OCI-LY7 (cell line): ENCODE results near the gene IL12B. TPM values are rescaled to one million over a fixed set of nuclear protein-coding genes. Genes with fewer than 3 reads are reported as not detected.

Experiments used
- BruUV-seq: library from RNA; stranded (reverse); fragments of 400-500 nt; replicated peaks from 2 replicates; lab custom pipeline; 2021; lab: Mats Ljungman, UMichigan
- CTCF ChIA-PET: fragments of 300-600 bp; sonication (Branson Sonifier 250); formaldehyde crosslinking; loops from one replicate; lab custom pipeline; 2022; ENCODE audit warnings: antibody characterized with exemption; ENCODE audit not compliant: unreplicated experiment; lab: Charles Lee
- POLR2A ChIA-PET: fragments of 300-600 bp; sonication (Branson Sonifier 250); formaldehyde crosslinking; loops from one replicate; lab custom pipeline; 2022; ENCODE audit warnings: antibody characterized with exemption; lab: Charles Lee
- DNase-seq: peaks from one replicate; pipeline ENCODE4 v3.0.0-alpha.2; 2015; ENCODE audit warnings: low spot score
- H2AFZ ChIP-seq: fragments of 200-600 bp; sonication (generic), shearing (Covaris generic); 2 replicates; pipeline ENCODE4 v1.6.1; 2014; ENCODE audit warnings: mild to moderate bottlenecking, antibody characterized with exemption, low read length, moderate library complexity
- H3K27ac ChIP-seq: fragments of 200-600 bp; sonication (generic); 2 replicates; pipeline ENCODE4 v1.5.1; 2014; ENCODE audit warnings: mixed run types, low read depth, mild to moderate bottlenecking, moderate library complexity, low read length, inconsistent platforms; ENCODE audit not compliant: poor library complexity, severe bottlenecking
- H3K36me3 ChIP-seq: fragments of 200-600 bp; sonication (generic); 2 replicates; pipeline ENCODE4 v1.6.1; 2014; ENCODE audit warnings: mild to moderate bottlenecking, antibody characterized with exemption, low read length, moderate library complexity, mixed read lengths; ENCODE audit not compliant: insufficient read depth
- H3K4me1 ChIP-seq: fragments of 200-600 bp; sonication (generic); 2 replicates; pipeline ENCODE4 v1.5.1; 2014; ENCODE audit warnings: mild to moderate bottlenecking, low read length; ENCODE audit not compliant: insufficient read depth, poor library complexity, severe bottlenecking
- H3K4me2 ChIP-seq: fragments of 200-600 bp; sonication (generic); 2 replicates; pipeline ENCODE4 v1.6.1; 2014; ENCODE audit warnings: mild to moderate bottlenecking, low read length
- H3K4me3 ChIP-seq: fragments of 200-600 bp; sonication (generic); 2 replicates; pipeline ENCODE4 v1.5.1; 2014; ENCODE audit warnings: mild to moderate bottlenecking, low read depth, low read length; ENCODE audit not compliant: poor library complexity, severe bottlenecking
- H3K79me2 ChIP-seq: fragments of 200-600 bp; sonication (generic); 2 replicates; pipeline ENCODE4 v1.6.1; 2016; ENCODE audit warnings: low read depth, mild to moderate bottlenecking, low read length, moderate library complexity, mixed read lengths; ENCODE audit not compliant: insufficient read depth
- H3K9me2 ChIP-seq: fragments of 200-600 bp; sonication (generic); 2 replicates; pipeline ENCODE4 v1.6.1; 2016; ENCODE audit warnings: mild to moderate bottlenecking, low read length, mixed read lengths; ENCODE audit not compliant: insufficient read depth
- H3K9me3 ChIP-seq: fragments of 200-600 bp; sonication (generic); 2 replicates; pipeline ENCODE4 v1.6.1; 2014; ENCODE audit warnings: mild to moderate bottlenecking, mixed run types, low read length, mixed read lengths
- H4K20me1 ChIP-seq: fragments of 200-600 bp; sonication (generic); 2 replicates; pipeline ENCODE4 v1.6.1; 2014; ENCODE audit warnings: mild to moderate bottlenecking, antibody characterized with exemption, low read length, moderate library complexity, mixed read lengths; ENCODE audit not compliant: insufficient read depth
- EZH2phosphoT487 ChIP-seq: fragments of 200-600 bp; sonication (generic); IDR thresholded peaks from 2 replicates; pipeline ENCODE4 v1.6.1; 2018; ENCODE audit warnings: low read depth, borderline replicate concordance, mild to moderate bottlenecking, mixed run types, antibody characterized with exemption, low read length, moderate library complexity, mixed read lengths
- intact Hi-C: fragments of 100-400 bp; cut with micrococcal nuclease; formaldehyde crosslinking; loops from one replicate; pipeline ENCODE4 v1.10.0; 2022; ENCODE audit not compliant: unreplicated experiment
- total RNA-seq, 2 experiments: library from RNA; depleted of rRNA in 1 of 2; stranded (reverse); fragments of >200 nt in 1 of 2; shearing (Covaris generic) in 1 of 2; gene quantifications; 2 replicates each; pipeline ENCODE4 v1.2.3, GENCODE V29; 2014 to 2022
- TF ChIP-seq, protein P1 (sequence below): fragments of 200-600 bp; sonication (generic); conservative IDR thresholded peaks from 2 replicates; pipeline ENCODE4 v1.5.1; 2014; ENCODE audit warnings: mild to moderate bottlenecking, antibody characterized with exemption, low read length, moderate library complexity, mixed read lengths

Gene IL12B
- total RNA-seq, 2 experiments from 2014 or later = not detected

- Histone ChIP-seq H3K4me2 (0 out of 2 replicates have a peak overlapping the region, but pooled peaks have one; percentile 4), H3K9me2 (no peaks in the 10 kb centered on the region), H2AFZ (no peak overlapping the region), H3K4me3 (no peak overlapping the region), H3K36me3 (no peaks in the 10 kb centered on the region), H3K79me2 (no peaks in the 10 kb centered on the region), H3K4me1 (no peaks in the 10 kb centered on the region), H4K20me1 (no peaks in the 10 kb centered on the region), H3K27ac (no peak overlapping the region), H3K9me3 (no peaks in the 10 kb centered on the region)
- ChIA-PET POLR2A (interaction anchor here (0.6 to 2.2 kb wide), 3 partner anchors 9 to 689 kb away, joined by 6 to 9 read pairs (median 6); no protein-coding TSS in a partner anchor), CTCF (no interaction called here)
- peak; percentile 68; the same call in 1 of the 2 replicates for TF ChIP-seq EZH2phosphoT487
- TF ChIP-seq, protein P1, sequence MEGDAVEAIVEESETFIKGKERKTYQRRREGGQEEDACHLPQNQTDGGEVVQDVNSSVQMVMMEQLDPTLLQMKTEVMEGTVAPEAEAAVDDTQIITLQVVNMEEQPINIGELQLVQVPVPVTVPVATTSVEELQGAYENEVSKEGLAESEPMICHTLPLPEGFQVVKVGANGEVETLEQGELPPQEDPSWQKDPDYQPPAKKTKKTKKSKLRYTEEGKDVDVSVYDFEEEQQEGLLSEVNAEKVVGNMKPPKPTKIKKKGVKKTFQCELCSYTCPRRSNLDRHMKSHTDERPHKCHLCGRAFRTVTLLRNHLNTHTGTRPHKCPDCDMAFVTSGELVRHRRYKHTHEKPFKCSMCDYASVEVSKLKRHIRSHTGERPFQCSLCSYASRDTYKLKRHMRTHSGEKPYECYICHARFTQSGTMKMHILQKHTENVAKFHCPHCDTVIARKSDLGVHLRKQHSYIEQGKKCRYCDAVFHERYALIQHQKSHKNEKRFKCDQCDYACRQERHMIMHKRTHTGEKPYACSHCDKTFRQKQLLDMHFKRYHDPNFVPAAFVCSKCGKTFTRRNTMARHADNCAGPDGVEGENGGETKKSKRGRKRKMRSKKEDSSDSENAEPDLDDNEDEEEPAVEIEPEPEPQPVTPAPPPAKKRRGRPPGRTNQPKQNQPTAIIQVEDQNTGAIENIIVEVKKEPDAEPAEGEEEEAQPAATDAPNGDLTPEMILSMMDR = no peak
- no peak for DNase-seq
- intact Hi-C loops = no loop called here
- no TSS peak for BruUV-seq
These were observed 19.2 kb downstream of the IL12B start for GRCh38 chr5:159311063-159311462.

DNA sequence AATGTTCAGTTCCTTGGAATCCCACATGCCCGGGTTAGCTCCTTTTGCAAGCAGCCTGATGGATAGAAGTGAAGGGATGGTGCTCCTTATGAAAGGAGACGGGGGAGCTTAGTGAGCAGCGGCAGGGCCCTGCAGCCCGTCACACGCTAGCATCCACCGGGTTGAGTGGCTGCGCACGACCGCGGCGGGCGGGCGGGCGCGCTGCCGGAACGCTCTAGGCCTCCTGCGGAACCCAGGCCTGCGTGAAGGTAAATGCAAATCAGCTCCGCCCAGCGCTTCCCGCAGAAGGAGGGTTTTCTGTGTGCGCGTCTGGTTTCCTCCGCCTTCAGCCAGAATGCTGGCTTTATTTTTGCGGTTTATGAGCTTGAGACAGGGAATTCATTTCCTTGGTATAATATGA, 19.8 kb downstream of the IL12B start:
- H3K4me3 ChIP-seq = no peak overlapping the region
- peak overlapping the region; percentile 4; the same call in 1 of the 2 replicates for H3K4me2 ChIP-seq

More for the DNA sequence above, 19.8 kb downstream of the IL12B start:
- Histone ChIP-seq H2AFZ (no peak overlapping the region), H3K27ac (no peak overlapping the region), H3K9me2 (no peaks in the 10 kb centered on the region), H4K20me1 (no peaks in the 10 kb centered on the region), H3K79me2 (no peaks in the 10 kb centered on the region), H3K4me1 (no peaks in the 10 kb centered on the region), H3K36me3 (no peaks in the 10 kb centered on the region), H3K9me3 (no peaks in the 10 kb centered on the region)
- no TSS peak for BruUV-seq
- CTCF ChIA-PET = no interaction called here
- TF ChIP-seq EZH2phosphoT487 = no peak
- TF ChIP-seq, protein P1 = no peak
- intact Hi-C loops = no loop called here
- POLR2A ChIA-PET = interaction anchor here (0.6 to 2.2 kb wide), 5 partner anchors 9 to 689 kb away, joined by 3 to 6 read pairs (median 3); no protein-coding TSS in a partner anchor
- no peak for DNase-seq
